Measurements from ENCODE around the gene PLA2G1B.

PLA2G1B gene

DNA sequence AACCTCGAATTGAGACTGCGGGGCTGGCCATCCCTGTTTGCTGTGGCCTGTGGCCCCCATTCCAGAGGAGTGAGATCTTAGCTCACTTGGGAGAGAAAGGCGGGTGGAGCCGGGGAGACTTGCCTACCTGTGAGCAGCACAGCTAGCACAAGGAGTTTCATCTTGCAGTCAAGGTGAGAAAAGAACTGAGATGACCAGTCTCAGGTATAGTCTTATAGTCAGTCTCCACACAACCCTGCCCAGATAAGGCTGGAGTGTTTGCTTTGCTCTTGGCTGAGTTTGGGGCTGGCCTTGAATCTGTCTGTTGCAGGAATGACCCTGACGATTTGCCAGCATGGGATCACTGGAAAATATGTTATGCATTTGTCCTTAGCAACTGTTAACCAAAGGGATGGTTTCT lies at the start of gene PLA2G1B:
PLA2G1B (minus strand) TSS at position 187 of the 400 bp plus-strand sequence; CDS start at position 161, 26 bp downstream.
- DNase-seq, result no peak

DNA sequence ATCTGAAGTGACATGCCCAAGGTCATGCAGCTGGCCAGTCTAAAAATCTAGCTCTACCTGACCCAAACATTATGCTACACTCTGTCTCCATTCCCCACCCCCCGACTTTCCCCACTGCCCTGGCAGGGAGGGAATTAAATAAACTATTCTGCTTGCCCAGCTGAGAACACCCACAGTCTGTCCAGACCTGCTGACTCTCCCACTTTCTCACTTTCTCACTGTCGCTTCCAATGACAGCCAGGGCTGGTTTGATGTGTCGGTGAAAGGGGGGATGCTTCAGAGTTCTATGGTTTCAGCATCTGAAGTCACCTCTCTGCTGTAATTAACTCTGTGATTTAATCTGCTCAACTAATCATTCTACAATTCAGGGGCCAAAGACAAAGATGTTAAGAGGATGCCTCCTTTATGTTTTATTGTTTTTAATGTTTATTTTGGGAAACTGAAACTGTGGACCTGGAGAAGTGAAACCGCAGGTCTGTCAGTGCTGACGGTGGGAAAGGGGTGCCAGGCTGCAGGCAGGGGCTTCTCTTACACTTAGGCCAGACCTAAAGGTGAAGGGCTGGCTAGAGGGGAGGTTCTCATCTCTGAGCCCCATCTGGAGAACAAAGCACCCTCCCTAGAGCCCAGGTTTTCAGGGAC lies 49.5 kb upstream of the PLA2G1B start:
- no peak for DNase-seq

DNA sequence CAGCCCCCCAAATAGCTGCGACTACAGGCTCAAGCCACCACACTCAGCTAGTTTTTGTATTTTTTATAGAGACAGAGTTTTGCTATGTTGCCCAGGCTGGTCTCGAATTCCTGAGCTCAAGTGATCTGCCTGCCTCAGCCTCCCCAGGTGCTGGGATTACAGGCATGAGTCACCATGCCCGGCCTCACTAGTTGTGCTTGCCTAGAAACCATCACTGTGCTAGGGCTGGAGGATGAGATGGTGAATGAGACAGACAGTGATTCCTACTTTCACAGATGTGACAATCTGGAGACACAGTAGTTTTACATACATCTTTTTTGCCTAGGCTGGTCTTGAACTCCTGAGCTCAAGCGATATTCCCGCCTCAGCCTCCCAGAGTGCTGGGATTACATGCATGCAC lies 48.8 kb upstream of the PLA2G1B start:
- DNase-seq, result no peak

DNA sequence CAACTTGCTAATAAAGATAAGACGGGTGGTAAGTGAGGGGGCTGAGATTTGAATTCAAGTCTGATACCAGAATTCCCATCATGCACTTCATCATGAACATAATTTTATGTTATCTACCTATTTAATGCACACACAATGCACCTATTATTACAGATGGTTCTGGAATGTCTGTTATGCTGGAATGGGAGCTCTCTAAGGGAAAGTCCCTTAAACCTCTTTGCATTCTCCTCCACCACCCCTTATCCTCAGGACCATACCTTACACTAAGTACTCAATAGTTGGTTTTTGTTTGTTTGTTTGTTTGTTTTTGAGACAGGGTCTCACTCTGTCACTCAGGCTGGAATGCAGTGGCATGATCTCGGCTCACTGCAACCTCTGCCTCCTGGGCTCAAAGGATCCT lies 48.4 kb upstream of the PLA2G1B start:
- no peak for DNase-seq

DNA sequence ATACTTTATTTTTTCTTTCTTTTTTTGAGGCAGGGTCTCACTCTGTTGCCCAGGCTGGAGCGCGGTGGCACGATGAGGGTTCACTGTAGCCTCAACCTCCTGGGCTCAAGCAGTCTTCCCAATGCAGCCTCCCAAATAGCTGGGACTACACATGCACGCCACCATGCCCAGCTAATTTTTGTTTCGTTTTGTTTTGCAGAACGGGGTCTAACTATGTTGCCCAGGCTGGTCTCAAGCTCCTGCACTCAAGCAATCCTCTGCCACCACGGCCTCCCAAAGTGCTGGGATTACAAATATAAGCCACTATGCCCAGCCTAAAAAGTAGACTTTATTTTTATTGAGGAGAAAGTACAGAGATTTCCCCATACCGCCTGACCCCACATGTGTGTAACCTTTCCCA lies 46.1 kb upstream of the PLA2G1B start:
- no peak for DNase-seq

DNA sequence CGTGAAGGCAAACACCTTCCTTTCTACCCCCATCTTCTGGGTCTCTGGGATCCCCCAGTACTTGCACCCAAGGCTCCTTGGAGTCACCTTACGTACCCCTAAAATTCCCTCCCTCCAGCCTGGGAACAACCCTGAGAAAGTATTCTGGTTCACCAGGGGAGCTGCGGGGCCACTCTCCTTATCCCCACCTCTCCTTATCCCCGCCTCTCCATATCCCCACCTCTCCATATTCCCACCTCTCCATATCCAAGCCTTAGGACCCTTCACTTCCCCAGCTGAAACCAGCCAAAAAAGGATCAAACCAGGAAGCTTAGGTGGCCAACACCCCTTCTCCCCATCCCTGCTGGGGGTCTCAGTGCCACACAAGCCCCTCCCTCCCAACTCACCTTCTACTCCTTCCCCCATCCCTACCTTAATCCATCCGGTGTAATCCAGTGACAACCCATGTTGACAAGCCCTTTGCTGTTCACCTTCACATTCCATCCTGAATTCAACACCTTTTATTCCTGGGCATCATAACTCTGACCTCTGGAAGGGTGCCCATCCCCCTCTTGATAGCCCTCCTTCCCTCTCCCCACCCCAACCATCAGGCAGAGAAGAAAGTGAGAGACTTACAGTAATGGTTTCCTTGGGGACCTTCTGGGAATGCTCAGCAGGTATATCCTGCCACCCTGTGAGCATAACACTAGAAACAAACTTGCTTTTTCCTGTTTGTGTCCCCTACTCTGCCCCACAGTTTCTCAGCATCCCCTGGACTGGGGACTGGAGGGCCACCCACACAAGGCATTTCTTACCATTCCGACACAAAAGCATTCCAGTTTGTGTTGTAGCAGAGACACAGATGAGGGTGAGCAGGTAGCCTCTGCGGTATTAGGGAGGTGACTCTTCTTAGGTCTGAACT lies 43.0 kb upstream of the PLA2G1B start:
- DNase-seq, result no peak

DNA sequence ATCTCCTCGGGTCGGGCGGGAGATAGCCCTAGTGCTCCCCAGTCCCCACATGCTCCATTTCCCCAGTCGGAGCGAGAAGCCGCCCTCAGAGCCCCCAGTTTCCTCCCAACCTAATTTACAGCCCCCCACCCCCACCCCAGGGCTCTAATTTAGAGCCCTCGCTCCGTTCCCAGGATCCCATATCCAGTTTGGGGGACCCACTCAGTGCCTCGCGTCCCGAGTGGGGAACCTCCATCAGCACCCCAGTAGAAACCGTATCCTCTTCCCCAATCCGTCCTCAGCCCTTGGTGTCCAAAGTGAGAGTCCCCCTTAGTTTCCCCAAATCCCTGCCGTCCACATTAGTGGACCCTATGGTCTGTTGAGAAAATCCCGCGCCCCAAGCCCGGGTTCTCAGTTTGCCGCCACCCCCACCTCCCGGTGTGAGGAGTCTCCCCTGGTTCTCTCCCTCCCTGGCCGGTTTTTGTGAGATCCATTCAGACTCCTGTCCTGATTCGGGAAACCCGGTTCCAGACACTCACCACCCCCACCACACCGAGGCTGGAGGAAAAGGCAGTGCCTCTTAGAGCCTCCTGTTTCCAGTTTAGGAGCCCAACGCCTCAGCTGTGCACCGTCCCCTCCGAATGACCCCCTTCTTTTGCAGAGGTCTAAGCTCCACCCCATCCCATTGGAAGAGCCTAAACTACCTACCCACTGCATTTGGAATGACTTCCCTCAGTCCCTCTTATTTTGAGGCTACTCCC lies 42.2 kb upstream of the PLA2G1B start:
- DNase-seq, result no peak

DNA sequence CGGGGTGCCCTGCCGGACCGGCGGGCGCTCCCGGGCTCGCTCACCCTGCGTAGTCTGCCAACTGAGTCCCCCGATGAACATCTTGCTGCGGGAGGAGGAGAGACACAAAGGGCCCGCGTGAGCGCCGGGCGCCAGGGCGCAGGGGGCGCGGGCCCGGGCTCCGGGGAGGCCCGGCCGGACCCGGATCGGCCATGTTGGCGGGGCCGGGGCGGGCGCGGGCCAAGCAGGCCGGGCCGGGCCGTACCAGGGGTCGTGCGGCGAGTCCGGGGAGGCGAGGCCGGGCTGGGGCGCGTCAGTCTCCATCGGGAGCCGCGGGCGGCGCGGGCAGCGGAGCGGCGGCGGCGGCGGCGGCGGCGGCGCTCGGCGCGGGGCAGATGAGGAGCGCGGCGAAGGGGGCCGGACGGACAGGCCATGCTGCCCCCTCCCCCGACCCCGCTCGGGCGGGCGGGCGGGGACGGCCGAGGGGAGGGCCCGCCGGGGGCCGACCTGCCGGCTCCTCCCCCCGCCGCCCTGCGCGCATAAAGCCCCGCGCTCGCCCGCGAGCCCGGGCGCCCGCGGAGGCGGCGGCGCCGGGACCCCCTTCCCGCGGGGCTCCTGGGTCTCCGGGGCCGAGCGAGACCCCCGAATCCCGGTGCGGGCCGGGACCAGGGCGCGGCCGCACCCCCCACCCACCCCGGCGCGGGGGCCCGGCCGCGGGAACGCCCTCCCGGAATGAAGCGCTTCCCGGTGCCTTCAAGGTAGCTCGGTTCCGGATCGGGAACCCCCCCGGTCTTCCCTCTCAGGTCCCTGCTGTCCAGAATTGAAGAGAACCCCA lies 41.4 kb upstream of the PLA2G1B start, which contains the start of gene MSI1:
MSI1 (minus strand) TSS at position 376 of the 814 bp plus-strand sequence; CDS start at position 303, 73 bp downstream.
- DNase-seq, result no peak

DNA sequence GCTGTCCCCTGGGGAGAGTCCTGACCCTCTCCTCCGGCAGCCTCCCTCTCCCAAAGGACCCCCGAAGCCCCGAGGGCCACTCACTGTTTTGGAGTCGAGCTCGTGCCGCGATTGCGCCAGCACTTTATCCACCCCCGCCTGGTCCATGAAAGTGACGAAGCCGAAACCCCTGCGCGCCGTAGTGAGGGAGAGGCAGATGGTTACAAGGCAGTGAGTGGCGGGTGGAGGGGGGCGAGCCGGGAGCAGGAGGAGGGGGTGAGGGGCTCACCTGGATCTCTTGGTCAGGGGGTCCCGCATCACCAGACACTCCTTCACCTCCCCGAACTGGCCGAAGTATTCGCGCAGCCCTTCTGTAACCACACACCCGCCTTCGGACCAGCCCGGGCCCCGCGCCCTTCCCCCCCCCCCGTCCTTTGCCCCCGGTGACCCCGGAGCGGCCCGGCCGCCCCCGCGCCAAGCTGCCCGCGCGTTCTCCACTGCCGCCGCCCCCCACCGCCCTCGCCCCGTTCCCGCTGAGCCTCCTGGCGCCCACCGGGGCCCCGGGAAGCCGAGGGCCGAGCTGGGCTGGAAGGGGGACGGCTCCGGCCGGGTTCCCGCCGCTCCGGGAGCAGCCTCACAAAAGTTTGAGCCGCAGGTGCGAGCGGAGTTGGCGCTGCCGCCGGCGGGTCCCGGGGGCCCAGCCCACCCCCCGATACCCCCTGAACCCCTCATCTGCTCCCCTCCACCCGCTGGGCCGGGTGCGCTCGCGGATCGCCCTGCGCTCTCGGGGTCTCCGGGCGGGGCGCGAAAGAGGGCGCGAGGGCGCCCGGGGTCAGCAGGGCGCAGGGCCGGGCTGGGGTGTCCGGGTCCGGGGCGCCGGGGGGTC lies 40.6 kb upstream of the PLA2G1B start:
- DNase-seq, result no peak

DNA sequence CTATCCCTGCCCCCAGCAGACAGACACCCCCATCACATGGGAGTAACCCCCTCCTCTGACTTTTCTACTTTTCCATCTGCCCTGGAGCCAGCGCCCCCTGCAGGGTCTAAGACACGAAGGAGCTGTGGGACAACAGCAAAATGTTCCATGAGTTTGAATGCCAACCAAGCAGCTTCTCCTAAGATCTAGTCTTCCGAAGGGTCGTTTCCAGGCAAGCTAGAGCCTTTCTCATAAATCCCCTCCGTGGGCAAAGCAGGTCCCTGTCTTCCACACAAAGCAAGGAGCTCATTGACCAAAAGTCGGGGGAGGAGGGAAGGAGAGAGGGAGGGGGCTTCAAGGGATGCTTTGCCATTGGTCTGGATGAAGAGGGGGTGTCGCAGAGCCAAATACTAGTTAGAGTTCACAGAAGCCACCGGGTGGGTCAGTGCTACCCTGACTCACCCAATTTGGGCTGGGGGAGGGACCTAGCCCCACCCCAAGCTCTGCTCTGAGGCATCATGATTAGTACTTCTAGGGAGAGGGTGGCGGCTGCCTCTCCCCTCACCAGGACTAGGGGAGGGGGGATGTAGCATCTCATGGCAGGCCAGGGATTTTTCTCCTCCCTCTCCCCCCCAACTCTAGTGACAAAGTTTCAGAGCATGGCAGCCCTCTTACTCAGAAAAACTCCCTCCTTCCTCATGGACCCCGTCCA lies 39.8 kb upstream of the PLA2G1B start:
- DNase-seq, result peak; percentile 7

DNA sequence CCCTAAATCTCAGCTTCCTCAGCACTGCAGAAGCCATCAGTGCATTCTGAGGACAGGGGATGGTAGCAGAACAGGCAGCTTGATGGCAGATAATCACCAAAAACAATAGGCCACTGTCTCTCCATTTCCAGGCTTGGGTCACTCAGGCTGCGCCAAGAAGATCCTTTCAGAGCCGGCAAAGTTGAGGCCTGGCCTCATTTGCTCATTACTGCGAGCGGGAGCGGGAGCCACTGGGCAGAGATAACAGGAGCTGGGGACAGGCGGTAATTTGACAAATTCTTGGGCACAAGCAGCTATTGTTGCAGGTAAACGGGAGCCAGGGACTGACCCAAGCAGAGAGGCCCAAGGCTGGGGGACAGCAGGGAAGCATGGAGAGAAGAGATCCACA lies 39.3 kb upstream of the PLA2G1B start:
- no peak for DNase-seq

DNA sequence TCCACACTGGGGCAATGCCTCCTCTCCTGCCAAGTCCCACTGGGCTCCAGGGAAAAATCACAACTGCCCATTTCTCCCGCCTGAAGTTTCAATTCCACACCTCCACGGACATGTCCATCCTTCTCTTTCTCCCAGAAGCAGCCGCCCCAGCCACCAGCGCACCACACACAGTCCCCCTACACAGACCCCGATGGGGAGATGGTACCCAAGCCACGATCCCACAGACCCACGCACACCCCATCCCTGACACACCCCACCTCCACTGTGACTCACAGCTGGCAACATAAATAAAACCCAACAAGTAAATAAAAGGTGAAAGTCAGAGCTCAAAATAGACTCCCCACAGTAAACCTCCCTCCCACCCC lies 38.7 kb upstream of the PLA2G1B start:
- no peak for DNase-seq

DNA sequence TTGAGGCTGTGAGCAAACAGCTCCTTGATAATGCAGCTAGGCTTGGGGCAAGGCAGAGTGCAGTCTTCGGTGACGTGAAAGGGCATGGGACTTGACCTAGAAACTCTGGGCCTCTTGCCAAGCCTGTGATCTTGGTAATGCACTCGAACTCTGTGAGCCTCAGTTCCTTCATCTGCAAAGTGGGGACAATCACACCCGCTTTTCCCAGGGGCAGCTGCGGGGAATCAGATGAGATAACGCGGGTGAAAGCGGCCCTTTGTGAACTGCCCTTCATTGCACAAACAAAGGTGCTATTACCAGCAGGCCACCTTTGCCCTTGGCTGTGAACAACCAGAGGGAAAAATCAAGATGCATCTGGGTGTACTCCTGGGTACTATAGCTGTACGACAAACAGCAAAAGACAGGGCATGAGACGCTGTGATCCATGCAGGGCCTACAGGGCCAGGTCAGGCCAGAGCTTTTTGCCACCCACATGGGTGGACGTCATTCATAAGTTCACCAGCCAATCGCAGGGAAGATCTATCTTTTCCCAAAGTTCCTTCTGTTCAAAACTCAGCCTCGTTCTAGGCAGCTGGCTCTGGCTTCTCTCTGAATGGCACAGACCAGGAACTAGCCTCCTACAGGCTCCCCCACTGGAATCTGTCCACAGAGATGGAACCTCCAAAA lies 38.2 kb upstream of the PLA2G1B start:
- no peak for DNase-seq

DNA sequence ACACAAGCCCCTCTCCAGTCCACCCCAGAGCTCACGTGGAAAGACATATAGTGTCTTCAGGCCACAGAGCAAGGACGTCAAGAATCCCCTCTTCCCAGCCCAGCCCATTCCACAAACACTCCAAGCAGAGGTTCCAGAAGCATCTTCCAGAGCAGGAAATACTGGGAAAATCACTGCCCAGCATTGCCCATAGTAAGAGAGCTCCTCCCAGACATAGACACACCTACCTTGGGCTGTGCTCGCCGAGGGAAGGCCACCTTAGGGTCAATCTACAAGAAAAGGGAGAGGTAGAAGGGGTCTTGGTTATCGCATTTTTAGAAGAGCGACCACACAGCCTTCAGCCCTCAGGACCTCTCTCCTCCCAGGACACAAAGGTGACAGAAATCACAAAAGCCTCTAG lies 36.9 kb upstream of the PLA2G1B start:
- DNase-seq, result no peak

DNA sequence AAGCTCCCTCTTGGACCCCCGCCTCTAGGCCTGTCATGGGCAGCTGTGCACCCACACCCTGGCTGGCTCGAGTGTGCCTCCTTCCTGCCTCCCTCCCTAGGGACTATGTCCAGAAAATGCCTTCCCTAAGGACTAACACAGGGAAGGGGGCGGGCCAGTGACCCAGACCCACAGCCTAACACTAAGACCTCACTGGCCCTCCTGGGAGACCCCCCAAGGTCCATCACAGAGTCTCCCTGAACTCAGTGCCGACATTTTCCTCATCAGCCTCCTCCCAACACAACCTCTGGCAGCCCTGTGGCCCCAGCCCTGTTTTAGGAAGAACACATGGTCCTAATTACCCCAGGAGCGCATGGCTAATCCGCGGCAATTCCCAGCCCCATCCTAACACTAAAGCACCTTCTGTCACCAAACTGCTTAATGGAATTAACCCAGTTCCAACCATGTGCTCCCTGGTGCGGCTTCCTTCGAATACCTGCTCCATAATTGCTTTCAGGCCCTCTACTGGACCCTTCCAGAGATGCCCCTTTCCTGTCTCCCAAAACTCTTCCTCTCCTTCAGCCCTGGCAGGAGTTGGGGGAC lies 35.8 kb upstream of the PLA2G1B start:
- no peak for DNase-seq

DNA sequence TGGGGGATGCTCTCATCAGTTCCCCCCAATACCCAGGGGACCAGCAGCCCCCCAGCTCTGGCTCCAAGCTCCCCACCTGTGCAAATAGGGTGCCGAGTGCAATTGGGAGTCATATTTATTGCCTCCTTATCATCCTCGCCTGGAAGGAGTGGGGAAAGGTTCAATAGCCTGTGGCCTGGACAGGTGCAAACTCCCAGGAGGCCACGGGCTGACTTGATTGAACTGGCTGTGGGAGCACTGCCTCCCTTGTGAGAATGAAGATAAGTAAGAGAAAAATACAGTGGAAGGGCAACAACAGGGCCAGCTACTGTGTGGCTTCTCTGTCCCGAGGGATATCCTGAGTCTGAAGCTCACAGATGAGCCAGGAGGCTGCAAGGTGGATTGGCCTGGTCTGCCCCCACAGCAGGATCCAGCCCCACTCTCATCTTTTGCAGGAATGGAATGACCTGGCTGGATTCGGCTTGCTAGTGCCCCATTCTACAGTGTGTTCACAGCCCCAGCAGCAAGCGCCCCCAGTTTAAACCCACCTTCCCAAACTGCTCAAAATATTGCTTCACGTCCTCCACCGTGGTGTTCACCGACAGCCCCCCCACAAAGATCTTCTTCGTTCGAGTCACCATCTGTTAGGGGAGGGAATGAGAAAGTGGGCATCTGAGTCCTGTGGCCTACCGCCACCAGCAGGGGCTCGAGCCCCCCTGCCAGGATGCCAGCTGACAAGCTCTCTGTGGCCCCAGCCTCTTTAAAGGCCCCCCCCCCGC lies 35.1 kb upstream of the PLA2G1B start:
- DNase-seq, result no peak

DNA sequence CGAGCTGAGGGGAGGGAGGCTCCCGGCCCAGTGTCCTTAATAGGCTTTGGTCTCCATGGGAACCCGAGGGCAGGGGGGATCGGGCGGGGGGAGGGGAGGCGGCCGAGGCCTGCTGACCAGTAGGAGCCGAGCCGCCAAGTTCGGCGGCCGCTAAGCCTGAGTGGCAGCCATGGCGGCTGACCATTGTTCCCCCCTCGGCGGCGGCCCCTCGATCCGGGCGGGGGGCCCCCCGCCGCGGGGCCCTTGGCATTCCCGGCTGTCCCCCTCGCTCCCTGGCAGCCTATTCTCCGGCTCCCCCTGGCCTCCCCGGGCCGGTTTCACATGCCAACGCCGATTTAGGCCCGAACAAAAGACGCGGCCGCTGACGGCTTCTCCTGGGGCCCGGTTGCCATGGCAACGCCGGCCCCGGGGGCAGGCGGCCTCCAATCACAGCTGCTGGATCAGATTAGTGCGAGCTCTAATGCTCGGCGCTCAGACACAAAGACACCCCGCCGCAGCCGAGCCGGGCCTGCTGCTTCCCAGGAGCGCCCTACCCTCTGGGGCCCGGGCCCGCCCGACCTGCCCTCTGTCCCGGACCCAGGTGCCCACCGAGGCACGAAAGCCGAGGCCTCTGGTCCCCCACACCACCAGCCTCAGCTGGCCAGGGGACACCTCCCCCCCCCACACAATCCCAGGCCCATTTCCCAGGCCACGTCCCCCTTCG lies 34.1 kb upstream of the PLA2G1B start:
- no peak for DNase-seq

DNA sequence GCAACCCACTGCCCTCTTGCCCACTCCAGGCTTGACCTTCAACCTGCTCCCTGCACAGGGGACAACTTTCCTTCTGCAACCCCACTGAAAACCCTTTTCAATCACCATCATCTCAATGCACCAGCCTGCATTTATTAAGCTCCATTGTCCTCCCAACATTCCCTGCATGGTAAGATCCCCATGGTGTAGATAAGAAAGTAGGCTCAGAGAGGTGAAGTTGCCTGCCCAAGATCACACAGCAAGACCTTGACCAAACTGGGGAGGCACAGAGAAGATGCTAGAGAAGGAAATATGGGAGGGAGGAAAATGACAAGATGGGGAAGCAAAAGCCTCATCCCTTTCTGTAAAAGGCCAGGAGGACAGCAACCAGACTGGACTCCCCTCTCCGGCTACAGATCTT lies 31.5 kb upstream of the PLA2G1B start:
- no peak for DNase-seq

Data from OCI-M1 (cell line).